SU-DHL-6 (cell line): ENCODE measurements around the gene YEATS4.

Experiments used
- CTCF ChIP-seq: fragments of 200-600 bp; sonication (generic); IDR thresholded peaks from one replicate; pipeline ENCODE4 v1.5.1; 2017; ENCODE audit warnings: antibody characterized with exemption, mild to moderate bottlenecking, low read length, moderate library complexity; ENCODE audit not compliant: insufficient read depth, poor library complexity, severe bottlenecking
- EZH2phosphoT487 ChIP-seq: fragments of 200-600 bp; sonication (generic), shearing (Covaris generic); conservative IDR thresholded peaks from 2 replicates; pipeline ENCODE4 v1.6.1; 2018; ENCODE audit warnings: mild to moderate bottlenecking, antibody characterized with exemption, low read length, moderate library complexity, mixed read lengths

GRCh38 chr12:69435644-69436043 is 76.1 kb downstream of the YEATS4 start:
- TF ChIP-seq EZH2phosphoT487 (no peak), CTCF (no peak)
